Vagina (tissue), 2 donors: ENCODE measurements around the gene ESPNL. TPM values are rescaled to one million over a fixed set of nuclear protein-coding genes. Genes with fewer than 3 reads are reported as not detected.
"Not testable (repeated sequence)": the region's sequence is repeated elsewhere in the genome, so short reads cannot be mapped to it uniquely, and the experiment has no call there.

Experiments used
- DNase-seq, 2 donors: peaks; one replicate each; pipeline ENCODE4 v3.0.0-alpha.2; 2017; ENCODE audit errors: extremely low spot score in 2 of 2
- H3K27ac ChIP-seq: fragments of 200-600 bp; sonication (generic); one replicate; pipeline ENCODE4 v1.5.1; 2019
- H3K27me3 ChIP-seq: fragments of 200-600 bp; sonication (generic); one replicate; pipeline ENCODE4 v1.5.1; 2019
- H3K36me3 ChIP-seq, 2 donors: fragments of 200-600 bp; sonication (generic); one replicate each; pipeline ENCODE4 v1.5.1; 2017 to 2019
- H3K4me1 ChIP-seq: fragments of 200-600 bp; sonication (generic); one replicate; pipeline ENCODE4 v1.5.1; 2019
- H3K4me3 ChIP-seq, 2 donors: fragments of 200-600 bp; sonication (generic); 1 replicate in 1 of 2; 2 replicates in 1 of 2; pipeline ENCODE4 v1.5.1; 2016 to 2019
- H3K9me3 ChIP-seq: fragments of 200-600 bp; sonication (generic); one replicate; pipeline ENCODE4 v1.5.1; 2019
- POLR2A ChIP-seq, 2 donors: fragments of 450-650 bp; IDR thresholded peaks; one replicate each; pipeline ENCODE4 v1.6.1; 2017; ENCODE audit warnings: antibody characterized with exemption in 2 of 2, mild to moderate bottlenecking in 2 of 2, moderate library complexity in 2 of 2
- POLR2AphosphoS5 ChIP-seq, 2 donors: sonication (generic); formaldehyde crosslinking; IDR thresholded peaks; one replicate each; pipeline ENCODE4 v1.9.0; 2017; ENCODE audit warnings: antibody characterized with exemption in 2 of 2, mild to moderate bottlenecking in 2 of 2, low read depth in 1 of 2; ENCODE audit not compliant: insufficient read depth in 1 of 2
- intact Hi-C: fragments of 100-400 bp; cut with DNase I; formaldehyde crosslinking; loops from one replicate; pipeline ENCODE4 v1.15.1; 2023
- total RNA-seq: library from RNA; depleted of rRNA; stranded (reverse); fragments of >200 nt; gene quantifications from one replicate; pipeline ENCODE4 v1.2.3, GENCODE V29; 2016
- TF ChIP-seq, protein P1 (sequence below), 3 experiments: fragments of 450-650 bp in 2 of 3; fragments of 200-600 bp in 1 of 3; sonication (generic) in 1 of 3; IDR thresholded peaks; one replicate each; pipeline ENCODE4 v1.5.1; 2017 to 2019; ENCODE audit warnings: antibody characterized with exemption in 3 of 3, mild to moderate bottlenecking in 2 of 3, moderate library complexity in 2 of 3

The ESPNL gene
- total RNA-seq, 1 donor from 2014 or later = 0.74 TPM

DNA sequence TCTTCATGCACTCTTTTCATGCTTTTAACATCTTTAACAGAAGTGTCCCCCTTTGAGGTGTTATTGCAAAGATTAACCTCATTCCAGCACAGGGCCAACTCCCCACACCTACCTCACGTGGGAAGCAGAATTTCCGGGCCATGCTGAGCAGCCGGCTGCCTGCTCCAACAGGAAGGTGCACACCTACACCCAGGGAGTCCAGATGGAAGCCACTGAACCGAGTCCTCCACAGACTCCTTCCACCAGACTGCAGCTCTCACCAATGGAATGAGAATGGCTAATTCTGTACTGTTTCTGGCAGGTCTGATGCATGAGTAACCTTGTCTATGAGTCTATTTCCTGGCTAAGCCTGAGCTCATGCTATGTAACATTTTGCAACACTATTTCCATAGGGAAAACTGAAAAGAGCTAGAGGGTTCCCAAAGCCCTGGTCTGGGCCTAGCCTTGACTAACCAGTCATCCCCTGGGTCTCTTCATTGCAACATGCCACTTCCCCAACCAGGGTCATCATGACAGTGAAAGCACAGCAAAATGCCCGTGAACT lies 69.6 kb downstream of the ESPNL start:
- intact Hi-C loops = no loop called here
- DNase-seq = no peak
- no peak overlapping the region for H3K4me3 ChIP-seq
- TF ChIP-seq, protein P1, sequence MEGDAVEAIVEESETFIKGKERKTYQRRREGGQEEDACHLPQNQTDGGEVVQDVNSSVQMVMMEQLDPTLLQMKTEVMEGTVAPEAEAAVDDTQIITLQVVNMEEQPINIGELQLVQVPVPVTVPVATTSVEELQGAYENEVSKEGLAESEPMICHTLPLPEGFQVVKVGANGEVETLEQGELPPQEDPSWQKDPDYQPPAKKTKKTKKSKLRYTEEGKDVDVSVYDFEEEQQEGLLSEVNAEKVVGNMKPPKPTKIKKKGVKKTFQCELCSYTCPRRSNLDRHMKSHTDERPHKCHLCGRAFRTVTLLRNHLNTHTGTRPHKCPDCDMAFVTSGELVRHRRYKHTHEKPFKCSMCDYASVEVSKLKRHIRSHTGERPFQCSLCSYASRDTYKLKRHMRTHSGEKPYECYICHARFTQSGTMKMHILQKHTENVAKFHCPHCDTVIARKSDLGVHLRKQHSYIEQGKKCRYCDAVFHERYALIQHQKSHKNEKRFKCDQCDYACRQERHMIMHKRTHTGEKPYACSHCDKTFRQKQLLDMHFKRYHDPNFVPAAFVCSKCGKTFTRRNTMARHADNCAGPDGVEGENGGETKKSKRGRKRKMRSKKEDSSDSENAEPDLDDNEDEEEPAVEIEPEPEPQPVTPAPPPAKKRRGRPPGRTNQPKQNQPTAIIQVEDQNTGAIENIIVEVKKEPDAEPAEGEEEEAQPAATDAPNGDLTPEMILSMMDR (IDR thresholded peaks at IDR 0.05) = no peak
- no peak for TF ChIP-seq POLR2AphosphoS5 (IDR thresholded peaks at IDR 0.05; ENCODE audit: insufficient read depth in 1 of 2, low read depth in 1 of 2)
- no peak for TF ChIP-seq POLR2A (IDR thresholded peaks at IDR 0.05)
- no peaks in the 10 kb centered on the region for H3K9me3 ChIP-seq
- no peaks in the 10 kb centered on the region for H3K27me3 ChIP-seq
- peak overlapping the region; percentile 59 for H3K27ac ChIP-seq
- H3K36me3 ChIP-seq = peaks cover 0 to 46% of the 10 kb centered on the region in 2 donors
- peaks cover 22% of the 10 kb centered on the region for H3K4me1 ChIP-seq

DNA sequence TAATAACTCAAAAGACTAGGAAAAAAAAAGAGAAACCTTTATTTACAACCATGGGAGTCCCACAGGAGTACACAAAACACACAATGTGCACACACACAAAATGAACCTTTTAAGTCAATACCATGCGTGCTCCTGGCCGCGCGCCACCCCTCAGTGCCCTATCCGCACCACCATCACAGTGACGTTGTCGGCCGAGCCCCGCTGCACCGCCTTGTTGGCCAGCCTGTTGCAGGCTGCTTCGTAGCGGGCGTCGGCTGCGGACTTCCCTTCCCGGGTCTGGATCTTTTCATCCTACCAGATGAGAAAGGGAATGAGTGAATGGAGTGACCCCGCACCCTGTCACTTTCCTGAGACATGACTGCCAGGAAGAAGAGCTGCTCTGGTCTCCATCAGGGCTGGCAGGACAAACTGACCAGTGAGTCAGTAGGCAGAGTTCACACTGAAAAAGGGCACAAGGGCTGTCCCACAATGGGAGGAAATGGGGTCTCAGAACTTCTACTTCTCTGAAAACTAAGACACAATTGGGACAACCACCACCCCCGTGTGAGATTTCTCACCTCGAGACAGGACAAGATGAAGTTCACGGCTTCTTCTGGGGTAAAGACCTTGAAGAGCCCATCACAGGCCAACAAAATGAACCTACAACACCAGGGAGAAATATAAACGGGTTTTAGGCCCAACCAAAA lies 70.4 kb downstream of the ESPNL start:
- no peaks in the 10 kb centered on the region for H3K9me3 ChIP-seq
- intact Hi-C loops = no loop called here
- no peak for TF ChIP-seq POLR2A (IDR thresholded peaks at IDR 0.05)
- no peak for TF ChIP-seq POLR2AphosphoS5 (IDR thresholded peaks at IDR 0.05; ENCODE audit: insufficient read depth in 1 of 2, low read depth in 1 of 2)
- TF ChIP-seq, protein P1 (IDR thresholded peaks at IDR 0.05) = no peak
- no peak overlapping the region for H3K4me3 ChIP-seq
- peak overlapping the region; percentile 59 for H3K27ac ChIP-seq
- peaks cover 22% of the 10 kb centered on the region for H3K4me1 ChIP-seq
- H3K36me3 ChIP-seq = peaks cover 0 to 47% of the 10 kb centered on the region in 2 donors
- H3K27me3 ChIP-seq = no peaks in the 10 kb centered on the region
- DNase-seq = no peak

DNA sequence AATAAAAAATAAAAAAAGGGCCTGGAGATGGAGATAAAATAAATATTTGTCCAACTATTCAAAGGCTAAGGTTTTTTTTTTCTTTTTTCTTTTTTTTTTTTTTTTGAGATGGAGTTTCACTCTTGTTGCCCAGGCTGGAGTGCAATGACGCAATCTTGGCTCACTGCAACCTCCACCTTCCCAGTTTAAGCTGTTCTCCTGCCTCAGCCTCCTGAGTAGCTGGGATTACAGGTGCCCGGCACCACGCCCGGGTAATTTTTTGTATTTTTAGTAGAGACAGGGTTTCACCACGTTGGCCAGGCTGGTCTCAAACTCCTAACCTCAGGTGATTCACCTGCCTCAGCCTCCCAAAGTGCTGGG lies 70.9 kb downstream of the ESPNL start:
- H3K27ac ChIP-seq, H3K4me3 ChIP-seq, H3K9me3 ChIP-seq, H3K27me3 ChIP-seq, intact Hi-C loops, DNase-seq: not testable (repeated sequence)
- Histone ChIP-seq H3K4me1 (peaks cover 22% of the 10 kb centered on the region), H3K36me3 (peaks cover 0 to 47% of the 10 kb centered on the region in 2 donors)

DNA sequence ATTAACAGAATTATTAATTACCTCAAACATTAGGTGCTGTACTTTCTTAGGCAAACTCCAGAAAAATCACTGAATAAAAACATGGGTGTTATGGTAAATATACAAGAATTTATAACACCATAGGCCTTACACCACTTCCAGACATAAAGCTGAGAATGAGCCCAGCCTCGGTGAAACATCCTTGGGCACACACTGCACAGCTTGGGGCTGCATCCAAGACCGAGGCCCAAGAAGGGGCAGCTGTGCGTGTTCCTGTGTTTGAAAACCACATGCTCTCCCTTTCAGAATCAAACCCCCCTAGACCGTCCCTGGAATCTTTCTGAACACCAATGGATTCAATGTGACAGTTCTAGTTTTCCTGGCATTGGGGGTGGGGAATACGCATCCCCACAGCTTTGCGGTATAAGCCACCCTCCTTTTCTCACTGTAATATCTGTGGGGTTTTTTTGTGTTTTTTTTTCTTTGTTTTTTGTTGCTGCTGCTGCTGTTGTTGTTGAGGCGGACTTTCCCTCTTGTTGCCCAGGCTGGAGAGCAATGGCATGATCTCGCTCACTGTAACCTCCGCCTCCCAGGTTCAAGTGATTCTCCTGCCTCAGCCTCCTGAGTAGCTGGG lies 71.5 kb downstream of the ESPNL start:
- intact Hi-C loops = no loop called here
- peaks cover 0 to 48% of the 10 kb centered on the region in 2 donors for H3K36me3 ChIP-seq
- no peak for DNase-seq
- H3K4me1 ChIP-seq = peaks cover 22% of the 10 kb centered on the region
- H3K27ac ChIP-seq = no peak overlapping the region
- H3K27me3 ChIP-seq = no peaks in the 10 kb centered on the region
- H3K9me3 ChIP-seq = no peaks in the 10 kb centered on the region
- H3K4me3 ChIP-seq = no peak overlapping the region
- TF ChIP-seq POLR2AphosphoS5 (IDR thresholded peaks at IDR 0.05; ENCODE audit: insufficient read depth in 1 of 2, low read depth in 1 of 2) (no peak), POLR2A (IDR thresholded peaks at IDR 0.05) (no peak)
- TF ChIP-seq, protein P1 (IDR thresholded peaks at IDR 0.05) = no peak

DNA sequence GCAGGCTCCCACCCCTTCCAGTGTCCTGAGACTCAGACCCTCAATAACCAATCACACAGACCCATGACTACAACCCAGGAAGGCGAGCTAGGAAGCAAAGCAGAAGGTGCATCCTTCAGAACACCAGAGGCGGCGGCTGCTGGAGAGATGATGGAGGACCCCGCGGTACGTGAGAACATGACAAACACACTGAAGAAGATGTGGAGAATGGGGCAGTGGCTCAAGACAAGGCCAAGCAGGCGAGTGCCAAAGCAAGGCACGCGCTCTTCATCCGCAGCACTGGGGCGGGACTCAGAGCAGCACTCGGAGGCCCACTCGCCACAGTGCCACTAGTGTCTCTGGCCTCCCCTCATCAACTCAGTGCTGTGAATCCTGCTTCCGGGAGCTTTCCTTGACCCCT lies 72.3 kb downstream of the ESPNL start:
- no peak for DNase-seq
- Histone ChIP-seq H3K9me3 (no peaks in the 10 kb centered on the region), H3K27ac (no peak overlapping the region), H3K4me1 (peaks cover 22% of the 10 kb centered on the region), H3K4me3 (no peak overlapping the region), H3K36me3 (peaks cover 0 to 56% of the 10 kb centered on the region in 2 donors), H3K27me3 (no peaks in the 10 kb centered on the region)
- intact Hi-C loops = no loop called here
- no peak for TF ChIP-seq POLR2A (IDR thresholded peaks at IDR 0.05)
- TF ChIP-seq, protein P1 (IDR thresholded peaks at IDR 0.05) = no peak
- no peak for TF ChIP-seq POLR2AphosphoS5 (IDR thresholded peaks at IDR 0.05; ENCODE audit: insufficient read depth in 1 of 2, low read depth in 1 of 2)
